Activated naive CD8-positive, alpha-beta T cell treated with anti-CD3 and anti-CD28 coated beads, Interleukin-2, amount 50 U/mL, for 16 hours (primary cell): ENCODE results near the gene ZNF335.
"Not testable (repeated sequence)": the region's sequence is repeated elsewhere in the genome, so short reads cannot be mapped to it uniquely, and the experiment has no call there.

Source experiments
- DNase-seq: peaks from one replicate; pipeline ENCODE4 v3.0.0-alpha.2; 2020; ENCODE audit warnings: low read depth, low spot score

Gene ZNF335

GRCh38 chr20:45934586-45935415 is 37.2 kb downstream of the ZNF335 start, which contains the start of gene PCIF1:
TSS of gene PCIF1 (plus strand) at chr20:45934683. CDS start at chr20:45939000, 4,317 bp downstream.
- DNase-seq: peak; percentile 94

GRCh38 chr20:45934046-45934585 is 37.9 kb downstream of the ZNF335 start:
- no peak for DNase-seq

- DNase-seq: no peak
Measured at GRCh38 chr20:45933266-45934045, 38.5 kb downstream of the ZNF335 start.

- DNase-seq: not testable (repeated sequence)
Measured at GRCh38 chr20:45931680-45932079, 40.3 kb downstream of the ZNF335 start.

GRCh38 chr20:45927071-45927878 is 44.7 kb downstream of the ZNF335 start:
- DNase-seq: no peak

- no peak for DNase-seq
Measured at GRCh38 chr20:45926731-45927070, 45.3 kb downstream of the ZNF335 start.

- DNase-seq: no peak
Measured at GRCh38 chr20:45925821-45926506, 46.0 kb downstream of the ZNF335 start.

GRCh38 chr20:45924391-45925261 is 47.4 kb downstream of the ZNF335 start:
- no peak for DNase-seq

- DNase-seq: no peak
Measured at GRCh38 chr20:45921337-45922189, 50.4 kb downstream of the ZNF335 start.

- DNase-seq: no peak
Measured at GRCh38 chr20:45920462-45921336, 51.3 kb downstream of the ZNF335 start.

GRCh38 chr20:45919542-45920399 is 52.2 kb downstream of the ZNF335 start:
- DNase-seq: no peak

- DNase-seq: no peak
Measured at GRCh38 chr20:45918779-45919537, 53.0 kb downstream of the ZNF335 start.

GRCh38 chr20:45918182-45918737 is 53.7 kb downstream of the ZNF335 start:
- no peak for DNase-seq

GRCh38 chr20:45917790-45918141 is 54.2 kb downstream of the ZNF335 start:
- no peak for DNase-seq

GRCh38 chr20:45913116-45913515 is 58.9 kb downstream of the ZNF335 start:
- DNase-seq: no peak

GRCh38 chr20:45912344-45912682 is 59.7 kb downstream of the ZNF335 start:
- DNase-seq: no peak
